GM12891 (cell line): ENCODE results near the gene PCDH1.

Source experiments
- POLR2A ChIP-seq: IDR thresholded peaks from 2 replicates; pipeline ENCODE4 v1.6.1; 2011; ENCODE audit warnings: low read depth, low read length, control low read depth
- POLR2AphosphoS5 ChIP-seq: IDR thresholded peaks from 2 replicates; pipeline ENCODE4 v1.6.1; 2011; ENCODE audit warnings: low read depth, low read length, control low read depth
- POU2F2 ChIP-seq: IDR thresholded peaks from 2 replicates; pipeline ENCODE4 v1.6.1; 2011; ENCODE audit warnings: low read depth, mild to moderate bottlenecking, control low read depth, low read length, moderate library complexity
- TAF1 ChIP-seq: IDR thresholded peaks from 2 replicates; pipeline ENCODE4 v1.6.1; 2011; ENCODE audit warnings: low read depth, low read length, control low read depth

- TF ChIP-seq POLR2AphosphoS5 = no peak
- TF ChIP-seq POLR2A = no peak
- no peak for TF ChIP-seq POU2F2
- no peak for TF ChIP-seq TAF1
Measured at GRCh38 chr5:141902015-141902814, 24.0 kb upstream of the PCDH1 start.
